Globus pallidus (tissue), 1 donor: ENCODE results near the gene ZPBP2.
"Not testable (repeated sequence)": the region's sequence is repeated elsewhere in the genome, so short reads cannot be mapped to it uniquely, and the experiment has no call there.

Experiments used
- DNase-seq: peaks from one replicate; pipeline ENCODE4 v3.0.0-alpha.2; 2015; ENCODE audit warnings: low spot score

Gene ZPBP2, protein sequence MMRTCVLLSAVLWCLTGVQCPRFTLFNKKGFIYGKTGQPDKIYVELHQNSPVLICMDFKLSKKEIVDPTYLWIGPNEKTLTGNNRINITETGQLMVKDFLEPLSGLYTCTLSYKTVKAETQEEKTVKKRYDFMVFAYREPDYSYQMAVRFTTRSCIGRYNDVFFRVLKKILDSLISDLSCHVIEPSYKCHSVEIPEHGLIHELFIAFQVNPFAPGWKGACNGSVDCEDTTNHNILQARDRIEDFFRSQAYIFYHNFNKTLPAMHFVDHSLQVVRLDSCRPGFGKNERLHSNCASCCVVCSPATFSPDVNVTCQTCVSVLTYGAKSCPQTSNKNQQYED

DNA sequence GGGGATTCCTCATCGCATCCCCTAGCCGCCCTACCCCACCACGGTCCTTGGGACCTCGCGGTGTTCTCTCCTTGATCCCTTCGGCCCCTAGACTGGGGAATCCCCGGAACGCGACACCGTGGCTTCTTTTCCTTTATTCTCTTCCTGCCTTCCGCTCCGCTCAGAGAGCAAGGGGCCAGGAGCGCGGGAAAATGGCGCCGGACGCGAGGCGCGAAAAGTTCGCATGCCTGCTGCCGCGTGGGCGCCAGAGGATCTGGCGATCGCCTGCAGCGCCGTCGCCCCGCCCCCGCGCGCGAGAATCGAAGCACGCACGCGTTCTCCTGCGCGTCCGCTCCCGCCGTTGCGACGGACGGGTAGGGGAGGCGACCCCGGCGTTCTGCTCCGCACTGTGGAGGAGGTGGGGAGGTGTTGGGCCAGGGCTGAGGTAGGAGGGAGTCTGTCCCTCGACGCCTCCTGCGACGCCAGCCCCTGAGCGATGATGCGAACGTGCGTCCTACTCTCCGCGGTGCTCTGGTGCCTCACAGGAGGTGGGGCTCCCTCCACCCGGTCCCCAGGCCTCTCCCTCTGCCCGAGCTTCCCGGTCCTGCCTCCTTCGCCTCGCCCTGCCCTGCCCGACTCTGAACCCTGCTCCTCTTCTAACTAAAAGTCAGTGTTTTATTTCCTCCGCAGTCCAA lies at the start of gene ZPBP2:
Gene ZPBP2, plus strand, starts transcription at position 323 of the 674 bp plus-strand sequence. Its CDS starts 153 bp downstream, at position 476.
- DNase-seq: no peak

DNA sequence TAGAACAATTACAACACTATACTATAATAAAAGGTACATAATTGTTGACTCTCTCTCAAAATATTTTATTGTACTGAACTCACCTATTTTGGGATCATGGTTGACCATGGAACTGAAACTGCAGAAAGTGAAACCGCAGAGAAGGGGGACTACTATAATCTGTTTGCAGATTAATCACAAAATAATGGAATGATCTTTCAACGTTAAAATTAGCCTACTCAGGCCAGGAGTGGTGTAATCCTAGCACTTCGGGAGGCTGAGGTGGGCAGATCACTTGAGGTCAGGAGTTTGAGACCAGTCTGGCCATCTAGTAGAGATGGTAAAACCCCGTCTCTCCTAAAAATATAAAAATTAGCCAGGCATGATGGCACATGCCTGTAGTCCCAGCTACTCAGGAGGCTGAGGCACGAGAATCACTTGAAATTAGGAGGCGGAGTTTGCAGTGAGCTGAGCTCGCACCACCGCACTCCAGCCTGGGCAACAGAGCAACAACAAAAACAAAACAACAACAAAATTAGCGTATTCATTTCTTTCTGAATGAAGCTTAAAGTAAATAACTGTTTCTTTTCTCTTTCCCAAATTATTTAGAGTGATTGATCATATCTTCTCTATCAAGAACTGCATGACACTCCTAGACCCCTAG lies 49.5 kb upstream of the ZPBP2 start:
- DNase-seq: no peak

DNA sequence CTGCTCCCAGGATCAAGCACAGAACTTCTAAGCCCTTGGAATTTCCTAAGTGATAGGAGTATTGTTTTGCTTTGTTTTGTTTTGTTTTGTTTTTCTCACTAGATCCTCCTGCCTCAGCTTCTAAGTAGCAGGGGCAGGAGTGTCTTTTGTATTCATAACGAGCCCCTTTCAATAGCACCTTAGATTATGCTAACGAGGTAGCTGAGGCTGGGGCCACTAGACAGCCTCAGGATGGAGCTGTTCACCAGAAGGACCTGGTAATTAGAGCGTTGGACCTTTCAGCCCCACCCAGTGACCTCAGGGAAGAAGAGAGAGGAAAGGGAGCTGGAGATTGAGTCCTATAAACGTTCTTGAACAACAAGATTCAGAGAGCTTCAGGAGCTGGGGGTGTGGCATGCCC lies 47.5 kb upstream of the ZPBP2 start:
- no peak for DNase-seq

DNA sequence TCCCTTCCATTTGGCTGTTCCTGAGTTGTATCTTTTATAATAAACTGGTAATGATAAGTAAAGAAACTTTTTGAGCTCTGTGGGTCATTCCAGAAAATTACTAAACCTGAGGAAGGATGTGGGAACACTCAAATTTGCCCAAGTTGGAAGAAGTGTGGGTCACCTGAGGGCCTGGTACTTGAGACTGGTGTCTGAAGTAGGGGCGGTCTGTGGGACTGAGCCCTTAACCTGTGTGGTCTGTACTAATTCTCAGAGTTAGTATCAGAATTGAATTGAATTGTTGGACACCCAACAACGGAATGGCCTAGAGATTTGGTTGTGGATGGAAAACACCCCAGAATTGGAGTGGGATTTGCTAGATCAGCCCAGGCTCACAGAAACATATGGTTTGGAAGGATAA lies 47.0 kb upstream of the ZPBP2 start:
- no peak for DNase-seq

DNA sequence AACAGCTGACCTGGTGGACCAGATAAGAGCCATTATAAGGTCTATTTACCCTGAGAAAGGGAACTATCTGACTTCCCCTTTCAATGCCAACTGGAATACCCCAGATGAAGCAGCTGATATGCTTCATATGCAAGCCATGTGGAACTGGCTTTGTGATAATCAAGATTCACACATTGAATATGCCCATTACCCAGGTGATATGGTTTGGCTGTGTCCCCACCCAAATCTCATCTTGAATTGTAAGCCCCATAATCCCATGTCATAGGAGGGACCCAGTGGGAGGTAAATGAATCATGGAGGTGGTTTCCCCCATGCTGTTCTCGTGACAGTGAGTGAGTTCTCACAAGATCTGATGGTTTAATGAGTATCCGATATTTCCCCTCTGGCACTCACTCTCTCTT lies 46.0 kb upstream of the ZPBP2 start:
- no peak for DNase-seq

DNA sequence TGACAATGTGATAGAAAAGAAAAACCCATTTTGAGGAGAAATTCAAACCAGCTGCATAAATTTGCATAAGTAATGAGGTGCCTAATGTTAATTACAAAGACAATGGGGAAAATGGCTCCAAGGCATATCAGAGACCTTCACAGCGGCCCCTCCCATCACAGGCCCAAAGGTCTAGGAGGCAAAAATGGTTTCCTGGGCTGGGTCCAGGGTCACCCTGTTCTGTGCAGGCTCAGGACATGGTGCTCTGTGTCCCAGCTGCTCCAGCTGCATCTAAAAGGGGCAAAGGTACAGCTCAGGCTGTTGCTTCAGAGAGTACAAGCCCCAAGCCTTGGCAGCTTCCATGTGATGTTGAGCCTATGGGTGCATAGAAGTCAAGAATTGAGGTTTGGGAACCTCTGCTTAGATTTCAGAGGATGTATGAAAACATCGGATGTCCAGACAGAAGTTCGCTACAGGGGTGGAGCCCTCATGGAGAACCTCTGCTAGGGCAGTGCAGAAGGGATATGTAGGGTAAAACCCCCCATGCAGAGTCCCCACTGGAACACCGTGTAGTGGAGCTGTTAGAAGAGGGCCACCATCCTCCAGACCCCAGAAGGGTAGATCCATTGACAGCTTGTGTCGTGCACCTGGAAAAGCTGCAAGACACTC lies 44.5 kb upstream of the ZPBP2 start:
- DNase-seq: no peak

DNA sequence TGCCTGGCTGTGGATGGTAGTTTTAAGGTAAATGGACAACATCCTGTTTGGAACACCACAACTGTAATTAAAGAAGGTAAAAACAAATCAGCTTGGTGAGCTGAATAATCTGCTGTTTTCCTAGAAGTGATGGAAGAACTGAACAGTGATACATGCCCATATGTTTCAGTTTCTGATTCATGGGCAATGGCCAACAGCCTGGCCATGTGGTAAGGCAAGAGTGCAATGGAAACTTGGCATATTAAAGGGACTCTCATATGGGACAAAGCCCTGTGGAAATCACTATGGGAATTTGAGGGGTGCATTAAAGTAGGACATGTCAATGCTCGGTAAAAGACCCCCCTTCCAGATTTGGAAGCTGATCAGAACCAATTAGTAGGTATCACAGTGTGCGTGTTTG lies 41.7 kb upstream of the ZPBP2 start:
- DNase-seq: no peak

DNA sequence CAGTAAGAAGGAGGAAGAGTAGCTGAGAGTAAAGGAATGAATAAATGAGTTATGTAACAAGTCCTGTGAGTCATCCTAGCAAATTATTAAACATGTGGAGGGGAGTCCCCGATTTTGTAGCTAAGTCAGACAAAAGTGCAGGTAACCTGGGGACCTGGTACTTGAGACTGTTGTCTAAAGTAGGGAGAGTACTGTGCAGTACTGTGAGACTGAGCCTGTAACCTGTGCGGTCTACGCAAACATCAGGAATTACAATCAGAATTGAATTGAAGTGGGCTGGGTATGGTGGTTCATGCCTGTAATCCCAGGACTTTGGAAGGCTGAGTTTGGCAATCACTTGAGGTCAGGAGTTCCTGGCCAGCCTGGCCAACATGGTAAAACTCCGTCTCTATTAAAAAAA lies 39.6 kb upstream of the ZPBP2 start:
- no peak for DNase-seq

DNA sequence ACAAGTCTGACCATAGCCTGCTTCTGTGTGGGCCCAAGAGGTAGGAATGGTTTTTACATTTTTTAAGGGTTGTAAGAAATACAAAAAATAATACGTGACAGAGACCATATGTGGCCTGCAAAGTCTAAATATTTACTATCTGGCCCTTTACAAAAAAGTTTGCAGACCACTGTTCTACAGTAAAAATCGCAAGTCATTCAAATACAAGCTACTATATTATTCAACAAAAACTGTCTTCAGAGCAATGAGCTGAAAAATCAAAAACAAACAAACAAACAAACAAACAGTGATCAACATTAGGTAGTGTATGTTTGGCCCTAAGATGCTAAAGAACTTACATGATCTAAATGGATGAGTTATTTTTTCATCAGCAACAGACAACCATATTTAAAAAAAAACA lies 36.4 kb upstream of the ZPBP2 start:
- no peak for DNase-seq

DNA sequence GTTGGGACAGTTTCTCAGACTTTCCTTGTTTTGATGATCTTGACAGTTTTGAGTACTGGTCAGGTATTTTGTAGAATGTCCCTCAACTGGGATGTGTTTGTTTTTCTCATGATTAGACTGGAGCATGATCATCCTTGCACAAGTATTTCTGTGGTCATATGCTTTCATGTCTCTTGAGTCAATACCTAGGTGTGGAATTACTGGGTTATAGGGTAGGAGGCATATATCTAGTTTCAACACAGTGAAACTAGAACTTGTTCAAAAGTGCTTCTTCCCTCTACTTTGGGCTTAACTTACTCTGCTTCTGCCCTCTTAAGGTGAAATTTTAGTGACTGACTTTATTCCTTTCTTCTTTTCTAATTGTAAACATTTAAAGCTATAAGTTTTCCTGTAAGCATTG lies 34.0 kb upstream of the ZPBP2 start:
- DNase-seq: no peak

DNA sequence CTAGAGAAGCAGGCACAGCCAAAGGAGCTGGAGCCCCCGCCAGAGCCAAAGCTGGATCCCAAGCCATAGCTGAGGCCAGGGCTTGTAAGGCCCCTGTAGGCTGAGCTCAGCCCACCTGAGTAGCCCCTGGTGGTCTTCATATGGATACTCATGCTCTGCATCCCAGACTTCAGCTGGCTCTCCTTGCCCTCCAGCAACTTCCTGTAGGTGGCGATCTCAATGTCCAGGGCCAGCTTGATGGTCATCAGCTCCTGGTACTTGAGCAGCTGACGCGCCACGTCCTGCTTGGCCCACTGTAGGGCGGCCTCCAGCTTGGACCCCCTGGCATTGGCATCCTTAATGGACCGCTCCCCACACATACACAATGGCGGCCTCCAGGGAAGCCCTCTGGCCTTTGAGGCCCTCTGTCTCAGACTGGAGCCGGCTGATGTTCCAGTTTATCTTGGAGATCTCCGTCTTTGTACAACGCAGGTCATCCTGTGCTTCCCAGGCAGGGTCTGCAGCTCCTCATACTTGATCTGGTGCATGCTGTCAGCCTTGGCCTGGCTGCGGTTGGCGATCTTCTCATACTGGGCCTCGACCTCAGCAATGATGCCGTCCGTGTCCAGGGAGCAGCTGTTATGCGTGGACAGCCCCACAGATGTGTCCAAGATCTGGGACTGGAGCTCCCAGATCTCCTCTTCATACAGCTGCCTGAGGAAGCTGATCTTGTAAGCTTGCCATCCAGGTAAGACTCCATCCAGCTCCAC lies 32.8 kb upstream of the ZPBP2 start:
- DNase-seq: no peak

DNA sequence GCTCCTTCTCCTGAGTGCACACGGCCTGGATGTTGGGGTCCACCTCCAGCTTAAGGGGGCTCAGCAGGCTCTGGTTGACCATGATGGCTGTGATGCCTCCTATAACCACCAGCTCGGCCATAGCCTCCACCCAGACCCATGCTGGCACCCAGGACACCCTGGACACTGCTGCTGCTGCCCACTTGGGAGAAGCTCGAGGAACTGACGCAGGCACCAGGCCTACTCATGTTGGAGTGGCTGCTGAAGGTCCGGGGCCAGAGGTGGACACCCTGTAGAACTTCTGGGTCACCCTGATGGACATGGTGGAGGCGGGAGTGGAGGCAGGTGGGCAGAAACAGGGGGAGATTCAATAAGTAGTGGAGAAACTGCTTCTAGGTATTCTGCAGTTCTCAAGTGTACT lies 31.9 kb upstream of the ZPBP2 start:
- DNase-seq: no peak

DNA sequence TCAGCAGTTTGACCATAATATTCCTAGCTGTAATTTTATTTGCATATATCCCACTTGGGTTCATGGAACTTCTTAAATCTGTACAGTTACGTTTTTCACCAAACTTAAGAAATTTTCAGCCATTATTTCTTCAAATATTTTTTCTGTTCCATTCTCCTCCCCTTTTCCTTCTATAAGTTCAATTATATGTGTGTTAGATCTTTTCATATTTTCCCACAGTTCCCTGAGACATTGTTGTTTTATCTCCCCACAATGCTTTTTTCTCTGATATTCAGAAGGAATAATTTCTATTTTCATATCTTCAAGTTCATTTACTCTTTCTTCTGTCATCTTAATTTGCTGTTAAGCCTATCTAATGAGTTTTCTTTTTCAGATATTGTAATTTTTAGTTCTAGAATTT lies 29.9 kb upstream of the ZPBP2 start:
- no peak for DNase-seq

DNA sequence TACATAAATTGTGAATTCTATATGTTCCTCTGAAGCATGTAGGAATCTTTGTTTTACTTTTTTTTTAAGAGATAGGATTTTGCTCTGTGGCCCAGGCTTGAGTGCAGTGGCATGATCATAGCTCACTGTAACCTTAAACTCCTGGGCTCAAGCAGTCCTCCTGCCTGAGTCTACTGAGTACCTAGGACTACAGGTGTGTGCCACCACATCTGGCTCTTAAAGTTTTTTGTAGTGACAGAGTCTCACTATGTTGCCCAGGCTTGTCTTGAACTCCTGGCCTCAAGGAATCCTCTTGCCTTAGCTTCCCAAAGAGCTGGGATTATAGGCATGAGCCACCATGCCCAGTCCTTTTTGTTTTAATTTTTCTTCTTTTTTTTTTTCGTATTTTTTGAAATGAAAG lies 29.2 kb upstream of the ZPBP2 start:
- no peak for DNase-seq

DNA sequence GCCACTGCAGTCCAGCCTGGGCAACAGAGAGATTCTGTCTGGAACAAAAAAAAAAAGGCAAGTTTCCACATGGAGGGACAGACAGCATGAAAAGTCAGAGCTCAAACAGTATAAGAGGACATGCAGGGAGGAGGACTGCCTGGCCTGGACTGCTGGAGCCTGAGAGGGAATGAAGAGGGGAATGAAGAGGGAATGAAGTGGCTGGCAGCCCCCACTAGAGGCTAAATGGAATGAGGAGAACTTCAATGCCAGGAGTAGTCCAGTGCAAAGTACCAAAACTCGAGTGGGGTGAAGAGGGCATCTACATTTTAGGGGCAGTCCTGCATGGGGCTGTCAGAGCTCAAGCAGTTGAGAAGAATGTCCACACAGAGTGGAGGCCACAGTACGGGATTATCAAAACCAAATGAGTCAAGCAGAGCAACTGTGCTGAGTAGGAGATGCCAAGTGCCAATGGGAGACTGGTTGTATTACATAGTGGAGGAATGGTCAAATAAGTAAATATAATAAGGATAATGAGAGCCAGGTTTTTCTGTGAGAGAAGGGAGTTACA lies 26.8 kb upstream of the ZPBP2 start:
- no peak for DNase-seq

DNA sequence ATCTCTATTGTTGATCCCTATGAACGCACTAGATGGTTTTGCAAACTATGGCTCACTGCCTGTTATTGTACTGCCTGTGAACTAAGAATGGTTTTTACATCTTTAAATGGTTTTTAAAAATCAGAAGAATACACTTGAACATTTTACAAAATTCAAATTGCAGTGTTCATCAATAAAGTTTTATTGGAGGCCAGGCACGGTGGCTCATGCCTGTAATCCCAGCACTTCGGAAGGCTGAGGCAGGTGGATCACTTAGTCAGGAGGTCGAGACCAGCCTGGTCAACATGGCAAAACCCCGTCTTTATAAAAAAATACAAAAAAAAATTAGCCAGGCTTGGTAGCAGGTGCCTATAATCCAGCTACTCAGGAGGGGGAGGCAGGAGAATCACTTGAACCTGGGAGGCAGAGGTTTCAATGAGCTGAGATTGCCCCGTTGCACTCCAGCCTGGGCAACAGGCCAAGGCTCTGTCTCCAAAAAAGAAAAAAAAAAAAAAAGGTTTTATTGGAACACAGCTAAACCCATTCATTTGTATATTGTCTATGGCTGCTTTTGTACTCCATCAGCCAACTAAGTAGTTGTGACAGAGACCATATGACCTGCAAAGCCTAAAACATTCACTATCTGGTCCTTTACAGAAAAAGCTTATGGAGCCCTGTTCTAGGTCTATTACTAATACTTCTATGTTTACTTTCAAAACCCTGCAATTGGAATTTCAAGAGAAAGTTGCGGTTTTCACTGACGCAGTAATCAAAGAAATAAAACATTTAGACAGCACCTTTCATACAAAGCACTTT lies 22.8 kb upstream of the ZPBP2 start:
- no peak for DNase-seq

DNA sequence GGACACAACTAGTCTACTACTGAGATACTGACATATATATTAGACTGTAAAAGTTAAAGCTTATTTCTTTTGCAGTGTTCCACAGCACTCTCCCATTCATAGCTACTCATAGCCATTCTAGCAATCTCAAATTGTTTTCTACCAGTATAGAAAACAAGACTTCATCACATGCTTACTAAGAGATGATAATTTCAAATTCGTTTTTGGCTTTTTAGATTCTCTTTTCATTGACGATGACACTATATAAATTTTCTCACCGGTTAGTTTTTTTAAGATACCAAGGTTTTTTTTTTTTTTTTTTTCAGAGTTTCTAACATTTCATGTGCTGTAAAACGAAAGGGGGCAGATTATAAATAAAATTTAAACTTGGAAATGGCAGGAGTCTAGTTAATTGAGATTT lies 21.8 kb upstream of the ZPBP2 start:
- DNase-seq: no peak

DNA sequence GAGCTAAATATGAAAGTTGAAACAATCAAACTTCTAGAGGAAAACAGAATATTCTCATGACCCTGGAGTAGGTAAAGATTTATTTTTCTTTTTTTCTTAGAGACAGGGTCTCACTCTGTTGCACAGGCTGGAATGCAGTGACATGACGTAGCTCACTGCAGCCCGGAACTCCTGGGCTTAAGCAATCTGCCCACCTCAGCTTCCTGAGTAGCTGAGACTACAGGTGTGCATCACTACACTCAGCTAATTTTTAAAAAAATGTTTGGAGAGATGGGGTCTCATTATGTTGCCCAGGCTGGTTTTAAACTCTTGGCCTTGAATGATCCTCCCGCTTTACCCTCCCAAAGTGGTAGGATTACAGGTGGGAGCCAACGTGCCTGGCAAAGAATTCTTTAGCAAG lies 19.4 kb upstream of the ZPBP2 start:
- DNase-seq: no peak

DNA sequence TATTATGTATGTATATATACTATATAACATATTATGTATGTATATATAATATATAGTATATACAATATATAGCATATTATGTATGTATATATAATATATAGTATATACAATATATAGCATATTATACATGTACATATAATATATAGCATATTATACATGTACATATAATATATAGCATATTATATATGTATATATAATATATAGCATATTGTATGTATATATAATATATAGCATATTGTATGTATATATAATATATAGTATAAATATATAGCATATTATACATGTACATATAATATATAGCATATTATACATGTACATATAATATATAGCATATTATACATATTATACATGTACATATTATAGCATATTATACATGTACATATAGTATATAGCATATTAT lies 17.8 kb upstream of the ZPBP2 start:
- DNase-seq: not testable (repeated sequence)

DNA sequence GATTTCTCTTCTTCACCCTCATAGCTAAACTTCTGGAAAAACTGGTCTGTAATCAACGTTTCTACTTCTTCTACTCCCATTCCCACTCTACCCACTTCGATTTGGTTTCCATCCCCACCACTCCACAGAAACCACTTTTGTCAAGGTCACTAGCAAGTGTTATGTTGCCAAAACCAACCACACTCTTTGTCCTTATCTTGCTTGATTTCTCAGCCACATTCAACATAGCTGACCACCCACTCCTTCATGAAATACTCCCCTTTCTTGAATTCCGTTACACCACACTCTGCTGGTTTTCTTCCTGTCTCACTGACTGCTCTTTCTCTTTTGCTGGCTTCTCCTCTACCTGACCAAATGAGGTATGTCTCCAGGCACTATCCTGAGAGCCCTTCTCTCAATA lies 15.8 kb upstream of the ZPBP2 start:
- DNase-seq: no peak

DNA sequence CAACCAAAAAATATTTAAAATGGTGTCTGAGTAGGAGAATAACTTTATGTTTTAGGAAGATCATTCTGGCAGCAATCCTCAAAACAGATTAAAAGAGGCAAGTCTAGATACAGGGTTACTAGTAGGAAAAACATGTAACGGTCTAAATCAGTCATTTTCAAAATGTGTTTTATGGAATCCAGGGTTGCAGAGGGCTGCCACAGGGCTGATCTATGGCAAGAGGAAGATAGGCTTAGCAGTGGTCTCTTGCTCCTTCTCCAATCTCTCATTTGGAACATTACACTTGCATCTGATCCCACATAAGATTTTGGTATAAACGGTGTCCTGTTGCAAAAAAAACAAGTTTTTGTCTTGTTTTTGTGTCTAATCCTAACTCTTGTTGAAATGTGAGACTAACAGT lies 13.1 kb upstream of the ZPBP2 start:
- DNase-seq: no peak
